ENCODE measurements around the gene DHX8.

The DHX8 gene

DNA sequence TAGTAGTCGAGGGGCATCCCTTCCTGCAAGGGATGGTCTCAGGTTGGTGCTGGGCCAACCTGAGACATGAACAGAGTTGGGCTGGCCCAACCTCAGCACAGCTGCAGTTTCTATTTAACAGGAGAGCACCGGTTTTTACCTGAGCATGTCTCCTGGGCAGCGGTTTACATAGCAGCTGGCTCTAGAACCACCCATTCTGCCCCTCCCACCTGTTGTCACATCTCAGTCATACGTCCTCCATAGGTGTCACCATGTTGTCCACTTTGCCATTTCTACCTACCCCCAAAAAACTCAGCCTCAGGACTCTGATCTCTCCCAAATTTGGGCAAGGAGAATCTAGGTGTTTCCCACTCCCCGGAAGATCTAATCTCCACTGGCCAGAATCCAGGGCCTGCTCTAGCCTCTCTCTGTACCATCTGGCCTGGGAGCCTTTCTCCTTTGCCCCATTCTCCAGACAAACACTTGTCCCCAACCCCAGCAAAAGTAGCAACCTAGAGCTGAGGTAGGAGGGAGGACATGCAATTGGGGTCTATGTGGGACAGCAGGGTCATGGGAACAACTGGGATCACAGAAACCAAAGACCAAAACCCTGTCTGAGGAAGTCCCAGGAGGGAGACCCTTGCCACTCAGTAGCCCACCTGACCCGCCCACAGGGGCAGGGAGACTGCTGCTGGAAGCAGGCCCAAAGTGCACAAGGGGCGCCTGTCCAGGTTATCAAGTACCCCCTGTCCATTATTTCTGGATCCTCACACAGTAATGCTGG, 43.3 kb downstream of the DHX8 start:
- DNase-seq (ENCODE audit: low read depth): no peak

DNA sequence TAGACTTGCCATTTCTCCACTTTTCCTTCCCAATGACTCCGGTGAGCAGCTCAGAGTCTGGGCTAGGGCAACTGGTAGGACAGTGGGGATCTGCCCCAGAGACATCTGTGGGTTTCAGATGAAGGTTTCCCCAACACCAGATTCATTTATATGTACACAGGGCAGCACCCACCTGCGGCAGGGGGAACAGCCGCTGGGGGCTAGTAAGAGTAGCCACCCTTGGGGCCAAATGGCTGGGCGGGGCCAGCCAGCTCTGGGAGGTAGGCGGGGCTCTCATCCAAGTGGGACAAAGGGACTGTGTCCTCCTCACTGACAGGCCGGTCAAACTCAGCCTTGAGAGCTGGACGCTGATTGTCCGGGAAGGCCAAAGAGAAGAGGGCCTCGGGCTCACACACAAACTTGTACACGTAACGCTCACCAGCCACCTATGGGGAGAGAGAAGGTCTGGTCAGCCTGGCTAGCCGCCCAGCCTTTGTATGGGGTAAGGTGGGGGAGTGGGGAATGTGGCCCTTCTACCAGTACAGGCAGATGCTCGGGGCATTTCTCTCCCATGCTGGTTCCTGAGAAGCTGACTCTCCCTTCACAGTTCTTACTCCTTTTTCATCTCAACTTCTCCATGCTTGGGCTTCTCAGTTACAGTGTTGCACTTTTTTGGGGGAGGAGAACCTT, 44.7 kb downstream of the DHX8 start:
- no peak for DNase-seq (ENCODE audit: low read depth)

DNA sequence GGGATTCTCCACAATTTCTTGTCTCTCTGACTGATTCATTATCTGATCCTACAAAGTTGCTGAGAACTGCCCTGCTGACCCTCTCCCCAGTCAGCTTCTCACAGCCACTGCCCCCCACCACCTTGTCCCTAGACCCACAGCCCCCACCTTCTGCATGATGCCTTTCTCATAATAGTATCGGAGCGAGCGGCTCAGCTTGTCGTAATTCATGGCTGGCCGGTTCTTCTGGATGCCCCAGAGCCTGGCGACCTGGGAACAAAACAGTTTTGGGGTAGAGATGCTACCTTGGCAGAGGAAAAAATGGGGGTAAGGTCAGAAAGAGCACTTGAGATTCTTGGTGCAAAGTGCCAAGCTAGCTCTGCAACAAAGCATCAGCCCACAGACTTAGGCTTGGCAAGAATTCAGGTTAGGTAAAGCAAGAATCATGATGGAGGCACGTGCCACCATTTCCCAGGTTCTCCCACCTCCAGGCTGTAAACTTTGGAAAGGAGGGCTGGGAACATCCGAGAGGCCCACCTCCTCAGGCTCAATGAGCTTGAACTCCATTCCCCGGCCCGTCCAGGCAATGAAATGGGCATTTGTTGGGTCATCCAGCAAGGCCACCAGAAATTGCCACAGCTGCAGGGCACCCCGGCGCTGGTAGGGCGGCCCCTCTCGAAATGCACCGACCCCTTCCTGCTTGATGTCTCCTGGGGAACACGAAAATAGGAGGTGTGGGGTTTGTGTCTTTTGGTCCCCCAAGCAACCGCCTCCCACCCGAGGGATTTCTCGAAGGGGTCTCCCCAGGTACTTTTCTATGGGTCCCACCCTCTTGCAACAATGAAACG, 45.4 kb downstream of the DHX8 start:
- no peak for DNase-seq (ENCODE audit: low read depth)

DNA sequence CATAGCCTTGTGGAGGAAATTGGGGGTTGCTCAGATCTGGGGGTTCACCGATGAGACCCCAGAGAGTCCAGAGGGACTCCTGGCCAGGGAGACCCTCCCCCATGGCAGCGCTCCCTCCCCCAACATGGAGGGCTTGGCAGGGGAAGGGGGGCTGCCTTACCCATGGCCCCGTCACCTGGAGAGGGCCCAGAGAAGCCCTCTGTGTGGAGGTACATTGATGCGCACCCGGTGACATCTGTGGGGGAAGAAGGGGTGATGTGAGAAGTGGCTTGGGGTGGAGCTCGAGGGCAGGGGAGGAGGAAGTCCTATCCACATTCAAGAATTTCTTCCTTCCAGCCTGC, 46.1 kb downstream of the DHX8 start:
- DNase-seq (ENCODE audit: low read depth): no peak

DNA sequence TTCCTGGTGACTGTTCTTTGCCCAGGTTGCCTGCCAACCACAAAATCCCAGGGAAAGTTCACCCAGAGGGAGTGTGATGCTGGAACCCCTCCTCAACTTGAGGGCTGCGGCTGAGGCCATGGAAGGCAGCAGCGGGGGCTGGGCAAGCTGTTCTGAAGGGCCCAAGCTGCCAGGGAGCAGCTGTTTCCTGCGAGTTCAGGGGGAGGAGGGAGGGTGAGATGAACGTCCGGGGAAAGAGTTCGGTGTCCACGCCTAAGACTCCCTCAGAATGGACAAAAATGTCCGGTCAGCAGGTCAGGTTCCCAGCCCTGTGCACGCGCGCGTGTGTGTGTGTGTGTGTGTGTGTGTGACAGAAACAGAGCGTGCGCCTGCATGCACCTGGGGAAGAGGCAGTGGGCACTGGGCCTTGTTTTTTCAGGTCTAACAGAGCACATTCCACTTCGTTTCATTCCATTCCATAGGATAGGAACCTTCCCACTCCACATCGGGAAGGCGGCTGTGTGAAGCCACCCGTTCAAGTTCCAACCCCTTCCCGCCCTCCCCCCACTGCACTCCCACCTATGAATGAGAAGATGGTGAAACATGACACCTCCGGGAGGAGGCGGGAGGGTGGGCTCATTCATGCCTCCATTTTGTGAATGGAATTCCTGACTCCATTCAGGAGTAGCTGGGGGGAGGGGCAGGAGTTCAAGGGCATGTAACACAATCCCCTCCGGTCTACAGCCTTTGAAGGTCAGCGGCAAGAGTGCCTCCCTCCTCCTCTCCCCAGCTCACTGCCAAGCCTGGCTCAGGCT, 46.7 kb downstream of the DHX8 start:
- no peak for DNase-seq (ENCODE audit: low read depth)

DNA sequence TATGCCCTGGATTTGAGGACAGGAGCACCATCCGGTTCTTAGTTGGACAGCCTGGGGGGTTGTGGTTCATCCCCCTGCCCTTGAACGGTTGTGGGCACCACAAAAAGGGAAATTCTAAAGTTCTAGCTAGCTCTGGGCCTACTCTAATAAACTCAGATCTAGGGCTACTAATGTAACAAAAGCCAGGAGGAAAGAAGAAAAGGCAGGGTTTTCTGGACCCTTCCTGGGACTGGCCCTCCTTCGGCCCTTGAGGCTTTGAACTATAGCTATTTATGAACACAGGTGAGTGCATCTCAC, 47.3 kb downstream of the DHX8 start:
- no peak for DNase-seq (ENCODE audit: low read depth)

DNA sequence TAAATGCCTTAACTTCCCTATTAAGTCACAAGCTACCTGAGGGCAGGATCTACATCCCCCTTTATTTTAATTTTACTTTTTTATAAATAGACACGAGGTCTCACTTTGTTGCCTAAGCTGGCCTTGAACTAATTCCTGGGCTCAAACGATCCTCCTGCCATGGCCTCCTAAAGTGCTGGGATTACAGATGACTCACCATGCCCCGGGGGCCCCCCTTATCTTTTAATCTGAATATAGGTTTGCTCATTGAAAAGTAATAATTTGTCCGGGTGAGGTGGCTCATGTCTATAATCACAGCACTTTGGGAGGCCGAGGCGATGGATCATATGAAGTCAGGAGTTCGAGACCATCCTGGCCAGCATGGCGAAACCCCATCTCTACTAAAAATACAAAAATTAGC, 48.2 kb downstream of the DHX8 start:
- no peak for DNase-seq (ENCODE audit: low read depth)

DNA sequence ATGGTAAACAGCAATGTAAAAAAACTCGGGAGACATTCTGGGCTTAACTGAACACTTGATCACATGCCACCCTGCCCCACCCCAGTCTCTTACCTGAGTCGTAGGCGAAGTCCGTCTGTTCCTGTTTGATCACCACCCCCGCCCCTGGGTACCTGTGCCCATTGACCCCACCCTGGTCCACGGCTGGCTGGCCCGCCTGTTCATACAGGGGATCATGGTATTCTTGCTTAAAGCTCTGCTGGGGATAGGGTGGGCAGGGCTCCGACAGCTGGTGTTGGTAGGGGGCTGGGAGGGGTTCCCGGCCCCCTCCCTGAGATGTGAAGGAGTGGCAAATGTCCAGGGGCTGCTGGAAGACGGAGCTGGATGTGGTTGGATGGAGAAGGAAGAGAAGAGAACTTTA, 48.8 kb downstream of the DHX8 start:
- no peak for DNase-seq (ENCODE audit: low read depth)

DNA sequence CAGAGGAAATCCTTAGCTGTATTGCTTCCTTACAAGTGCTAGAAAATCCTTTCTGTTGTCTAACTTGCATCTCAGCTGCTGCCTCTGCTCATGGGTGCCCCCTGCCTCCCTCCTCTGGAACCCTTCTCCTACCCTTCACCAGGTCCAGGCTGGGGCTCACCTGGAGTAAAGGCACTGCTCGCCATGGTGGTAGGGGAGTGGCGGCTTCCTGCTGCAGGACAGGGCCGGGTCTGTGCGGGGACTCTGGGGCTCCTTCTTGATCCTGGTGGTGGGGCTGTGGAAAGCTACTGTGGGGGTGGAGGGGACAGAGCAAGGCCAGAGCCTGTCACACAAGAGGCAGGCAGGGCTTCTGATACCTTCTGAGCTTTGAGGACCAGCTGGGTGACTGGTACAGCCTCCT, 49.9 kb downstream of the DHX8 start:
- no peak for DNase-seq (ENCODE audit: low read depth)

DNA sequence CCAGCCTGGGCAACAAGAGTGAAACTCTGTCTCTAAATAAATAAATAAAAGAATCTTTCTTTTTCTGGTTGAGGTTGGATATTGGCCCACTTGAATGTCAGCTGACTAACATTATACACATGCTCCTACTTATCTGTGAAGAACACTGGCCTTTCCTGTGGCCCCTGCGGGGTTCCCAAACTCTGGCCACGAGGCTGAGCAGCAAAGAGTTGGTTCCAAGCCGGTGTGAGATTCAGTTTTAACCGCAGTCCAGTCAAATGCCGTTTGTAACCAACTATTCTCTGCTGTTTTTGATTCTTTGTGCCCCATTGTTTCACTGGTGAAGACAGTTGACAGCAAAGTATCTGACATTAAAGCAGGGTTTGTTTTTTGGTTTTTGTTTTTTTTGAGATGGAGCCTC, 51.1 kb downstream of the DHX8 start:
- no peak for DNase-seq (ENCODE audit: low read depth)

DNA sequence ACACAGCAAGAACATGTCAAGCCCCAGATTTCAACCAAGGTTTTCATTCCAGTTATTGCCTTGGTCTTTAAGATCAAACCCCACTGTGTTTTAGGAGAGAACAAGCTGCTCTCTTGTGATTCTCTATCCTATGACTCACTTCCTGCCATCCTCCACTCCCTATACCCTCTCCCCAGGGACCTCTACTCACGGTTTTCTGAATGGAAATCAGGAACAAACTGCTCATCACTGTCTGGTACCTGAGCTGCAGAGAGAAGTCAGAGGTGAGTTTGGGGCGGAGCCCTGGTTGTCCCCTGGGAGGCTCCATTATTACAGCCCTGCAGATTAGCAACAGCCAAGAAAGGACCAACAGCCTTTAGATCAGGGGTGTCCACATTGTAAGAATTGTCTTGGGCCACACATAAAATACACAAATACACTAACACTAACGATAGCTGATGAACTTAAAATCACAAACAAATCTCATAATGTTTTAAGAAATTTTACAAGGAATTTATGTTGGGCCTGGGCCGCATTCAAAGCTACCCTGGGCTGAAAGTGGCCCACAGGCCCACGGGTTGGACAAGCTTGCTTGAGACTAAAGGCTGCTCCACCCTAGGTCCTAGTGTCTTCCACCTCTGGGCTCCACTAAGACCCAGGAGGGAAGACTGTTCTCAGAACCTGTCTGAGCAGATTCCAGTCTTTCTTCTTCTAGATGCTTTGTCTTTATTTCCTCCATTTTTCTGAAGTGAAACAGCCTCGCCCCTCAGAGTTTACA, 52.6 kb downstream of the DHX8 start:
- DNase-seq (ENCODE audit: low read depth): no peak

DNA sequence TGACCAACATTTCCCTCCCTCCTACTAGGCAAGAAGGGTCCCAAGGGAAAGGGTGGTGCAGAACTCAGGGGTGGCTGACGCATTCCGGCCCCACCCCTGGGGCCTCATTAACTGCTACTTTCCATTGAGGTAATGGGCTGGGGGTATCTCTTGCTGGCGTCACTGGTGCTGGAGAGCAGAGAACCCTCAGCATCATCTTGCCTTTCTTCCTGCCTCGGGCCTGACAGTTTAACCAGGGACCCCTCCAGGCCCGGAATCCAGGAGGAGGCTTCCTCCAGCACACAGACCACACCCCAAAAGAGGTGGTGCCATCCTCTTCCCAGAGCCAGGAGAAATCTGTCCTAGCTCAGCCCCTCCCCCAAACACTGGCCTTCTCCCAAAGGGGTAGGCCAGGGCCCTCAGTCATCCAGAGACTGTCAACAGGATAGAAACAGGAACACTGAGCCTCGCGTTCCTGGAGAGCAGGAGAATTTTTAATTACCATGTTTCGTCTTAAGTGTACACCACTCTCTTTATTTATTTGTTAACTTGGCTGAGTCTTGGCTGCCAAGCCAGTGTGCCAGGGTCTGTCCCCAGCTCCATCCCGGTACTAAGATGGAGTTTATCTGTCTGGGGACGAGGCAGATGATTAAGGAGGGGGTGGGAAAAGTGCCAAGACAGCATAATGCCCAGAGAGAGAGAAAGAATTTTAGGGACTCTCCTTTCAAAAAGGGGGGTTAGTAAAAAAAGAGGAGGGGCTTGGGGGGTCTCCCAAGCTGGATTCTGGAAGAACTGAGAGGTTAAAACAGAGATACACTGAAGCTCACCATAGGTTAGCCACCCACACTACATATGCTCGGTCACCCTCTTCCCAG, 57.3 kb downstream of the DHX8 start:
- DNase-seq (ENCODE audit: low read depth): no peak

DNA sequence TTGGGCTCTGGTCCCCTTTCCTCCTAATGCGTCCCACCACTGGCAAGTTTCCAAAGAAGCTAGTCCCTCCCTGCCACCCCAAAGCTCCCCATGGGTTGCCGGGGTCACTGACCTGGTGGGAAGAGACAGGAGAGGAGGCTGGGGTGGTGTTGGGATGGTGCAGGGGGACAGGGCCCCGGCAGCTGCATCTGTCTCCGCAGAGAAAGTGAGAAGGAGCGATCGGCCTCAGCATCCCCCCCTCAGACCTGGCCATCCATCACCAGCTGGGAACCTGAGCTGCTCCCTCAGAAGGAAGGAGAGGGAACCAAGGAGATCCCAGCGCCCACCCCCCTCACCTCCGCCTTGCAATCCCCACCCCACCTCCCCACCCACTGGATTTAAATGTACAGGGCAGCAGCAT, 59.1 kb downstream of the DHX8 start:
- no peak for DNase-seq (ENCODE audit: low read depth)

DNA sequence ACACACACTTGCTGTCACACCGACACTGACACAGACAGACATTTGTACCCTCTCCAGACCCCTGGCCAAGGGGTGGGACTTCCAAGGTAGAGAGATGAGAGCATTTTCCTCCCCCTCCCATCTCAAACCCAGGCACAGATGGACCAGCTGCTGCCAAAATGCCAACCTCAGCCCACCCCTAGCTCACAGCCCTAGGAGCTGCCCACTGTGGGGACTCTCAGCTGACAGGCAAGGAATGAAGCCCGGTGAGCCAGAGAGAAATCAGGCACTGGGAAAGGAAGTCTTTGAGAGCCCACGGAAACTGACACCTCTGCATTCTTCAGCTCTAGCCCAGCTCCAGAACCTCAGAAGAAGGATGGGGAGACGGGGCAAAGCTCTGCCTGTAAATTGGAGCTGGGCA, 59.5 kb downstream of the DHX8 start:
- DNase-seq (ENCODE audit: low read depth): no peak

DNA sequence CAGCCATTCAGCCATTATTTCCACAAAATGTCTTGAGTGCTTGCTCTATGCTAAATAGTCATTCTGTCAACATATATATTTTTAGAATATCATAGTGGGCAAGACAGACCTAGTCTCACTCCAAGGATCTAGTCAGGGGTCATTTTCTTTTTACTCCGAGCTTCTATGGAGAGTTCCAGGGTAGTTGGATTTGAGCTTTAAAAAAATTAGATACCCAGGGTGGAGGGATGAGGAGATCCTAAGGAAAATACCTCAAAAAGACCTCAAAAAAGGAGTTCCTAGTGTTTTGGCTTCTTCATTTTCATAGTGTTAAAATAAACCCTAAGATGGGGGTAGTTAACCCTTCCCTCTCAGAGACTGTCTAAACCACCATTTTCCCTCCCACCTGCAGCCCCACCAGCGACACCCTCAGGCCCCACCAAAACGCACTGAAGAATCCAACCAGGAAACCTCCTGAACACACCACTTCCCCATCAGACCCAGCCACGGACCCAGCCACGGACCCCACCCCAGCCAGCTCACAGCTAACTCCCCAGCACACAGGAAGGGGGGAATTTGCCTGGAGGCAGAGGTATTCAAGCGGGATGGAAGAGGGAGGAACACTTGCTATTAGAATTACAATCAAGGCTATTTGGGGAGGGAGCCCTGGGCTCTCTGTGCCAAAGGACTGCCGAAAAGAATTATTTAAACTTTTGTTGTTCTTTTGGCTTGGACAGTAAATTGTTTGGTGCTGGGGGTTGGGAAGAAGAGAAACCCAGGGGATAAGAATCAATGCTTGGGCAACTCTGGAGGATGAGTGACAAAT, 60.2 kb downstream of the DHX8 start:
- DNase-seq (ENCODE audit: low read depth): no peak

DNA sequence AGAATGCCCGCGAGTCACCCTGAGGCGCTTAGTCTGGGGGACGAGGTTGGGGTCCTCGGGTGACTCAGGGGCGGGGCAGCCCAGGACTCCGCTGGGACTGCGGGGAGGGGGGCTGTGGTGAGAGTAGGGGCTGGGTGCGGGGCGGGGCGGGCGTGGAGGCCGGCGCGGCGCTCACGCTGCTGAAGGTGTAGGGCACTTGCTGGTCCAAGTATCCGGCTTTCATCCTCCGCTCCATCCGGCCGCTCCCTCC, 61.5 kb downstream of the DHX8 start:
- no peak for DNase-seq (ENCODE audit: low read depth)

DNA sequence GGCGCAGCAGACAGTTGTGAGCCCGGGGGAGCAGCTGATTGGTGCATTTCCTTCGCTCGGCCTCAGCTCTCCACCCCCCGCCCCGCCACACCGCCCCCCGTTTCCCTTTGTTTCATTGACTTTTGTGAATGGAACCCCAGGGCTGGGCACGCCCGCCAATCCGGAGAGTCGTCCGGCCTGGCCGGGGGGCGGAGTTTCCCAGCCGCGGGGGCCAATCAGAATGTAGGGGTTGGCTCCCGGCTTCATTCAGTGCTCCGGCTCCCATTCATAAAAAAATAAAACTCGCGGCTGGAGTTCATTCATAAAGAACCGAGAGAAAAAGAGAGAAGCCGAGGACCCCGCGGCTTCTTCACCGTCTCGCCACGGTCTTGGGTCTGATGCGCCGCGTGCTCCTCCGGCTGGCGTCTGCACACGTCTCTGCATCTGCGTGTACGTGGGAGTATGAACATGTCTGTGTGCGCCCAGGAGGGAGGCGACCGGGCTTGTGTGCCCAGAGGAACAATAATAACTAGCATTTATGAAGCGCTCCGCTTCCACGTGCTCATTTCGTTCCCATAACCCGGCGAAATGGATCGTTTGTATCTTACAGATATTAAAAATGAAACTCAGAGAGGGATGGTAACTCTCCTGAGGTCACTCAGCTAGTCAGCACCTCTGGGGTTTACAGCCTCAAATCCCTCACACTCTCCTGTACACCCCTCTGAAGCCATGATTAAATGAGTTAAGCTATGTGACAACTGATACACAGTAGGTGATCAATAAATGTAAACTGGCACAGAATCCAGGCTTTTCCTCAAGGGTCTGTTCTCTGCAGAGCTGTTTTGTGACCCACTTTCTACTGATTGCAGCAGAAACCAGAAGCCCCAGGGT, 62.8 kb downstream of the DHX8 start, which contains the start of gene ETV4:
TSS of gene ETV4 (minus strand) at position 22 of the 870 bp plus-strand sequence. CDS start 723 bp downstream, outside the sequence.
- DNase-seq (ENCODE audit: low read depth): peak; percentile 45

DNA sequence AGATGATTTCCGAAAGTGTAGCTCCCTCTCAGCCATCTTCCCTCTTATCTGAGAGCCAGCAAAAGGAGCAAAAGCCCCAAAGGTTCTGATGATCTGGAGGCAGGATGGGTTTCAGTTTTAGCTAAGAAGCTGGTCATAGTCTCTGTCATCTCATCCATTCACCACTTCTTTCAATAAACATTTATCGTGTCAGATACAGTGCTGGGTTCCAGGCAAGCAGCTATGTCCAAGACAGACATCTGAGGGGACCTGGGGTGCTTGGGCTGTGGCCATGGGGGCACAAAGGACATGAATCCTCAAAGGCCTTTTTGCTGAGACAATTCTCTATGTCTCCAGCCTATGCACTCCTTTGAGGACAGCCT, 63.4 kb downstream of the DHX8 start:
- DNase-seq (ENCODE audit: low read depth): no peak

DNA sequence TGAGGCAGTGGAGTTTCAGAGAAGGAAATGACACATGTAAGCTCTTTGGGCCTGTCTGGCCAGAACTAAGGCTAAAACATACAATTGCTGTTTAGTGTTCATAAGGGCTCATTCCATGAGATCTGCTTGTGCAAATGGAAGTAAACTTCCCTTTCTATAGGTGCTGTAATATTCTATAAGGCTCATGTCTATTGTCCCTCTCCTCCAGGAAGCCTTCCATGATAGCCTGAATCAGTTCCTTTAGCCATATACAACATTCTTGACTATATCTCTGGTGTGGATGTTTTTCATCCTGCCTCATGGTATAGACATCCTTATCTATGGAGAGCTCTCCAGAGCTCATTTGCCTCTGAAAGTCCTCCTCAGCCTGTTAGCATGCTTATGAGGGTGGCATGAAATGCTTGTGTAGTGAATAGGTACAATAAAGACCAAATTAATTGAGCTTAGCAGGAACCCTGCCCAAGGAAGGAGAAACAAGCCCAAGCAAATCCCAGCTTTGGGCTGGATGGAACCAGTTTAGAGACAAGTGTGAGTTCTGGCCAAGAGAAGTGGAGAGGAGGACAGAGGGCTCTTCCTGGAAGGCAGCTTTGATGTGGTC, 64.0 kb downstream of the DHX8 start:
- no peak for DNase-seq (ENCODE audit: low read depth)

All from HS-27A (cell line).